Measurements from ENCODE around the gene ACBD4.

The ACBD4 gene

GRCh38 chr17:45104497-45104896 lies 31.0 kb upstream of the ACBD4 start:
- no peak for DNase-seq (ENCODE audit: low spot score)

GRCh38 chr17:45104907-45105624 lies 30.4 kb upstream of the ACBD4 start:
- DNase-seq (ENCODE audit: low spot score) = no peak

DNA sequence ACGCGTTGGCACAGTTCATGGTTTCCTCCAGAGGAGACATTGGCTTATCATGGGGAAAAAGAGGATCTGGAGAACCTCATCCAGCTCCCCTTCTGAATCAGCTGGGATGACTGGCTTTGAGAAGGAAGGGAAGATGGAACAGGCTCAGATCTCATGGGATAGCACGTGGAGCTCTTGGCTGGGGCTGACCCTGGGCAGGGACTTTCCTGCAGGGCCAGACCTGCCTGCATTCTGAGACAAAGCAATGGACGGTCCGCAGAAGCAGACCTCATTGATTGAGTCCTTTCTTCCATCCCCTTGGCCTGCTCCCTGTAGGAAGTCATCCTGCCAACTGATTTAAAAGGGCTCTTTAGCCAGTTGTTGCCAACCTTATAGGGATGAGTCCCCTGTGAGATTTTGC lies 29.4 kb upstream of the ACBD4 start:
- no peak for DNase-seq (ENCODE audit: low spot score)

GRCh38 chr17:45106582-45106981 lies 28.9 kb upstream of the ACBD4 start:
- no peak for DNase-seq (ENCODE audit: low spot score)

GRCh38 chr17:45107293-45108010 lies 28.0 kb upstream of the ACBD4 start:
- no peak for DNase-seq (ENCODE audit: low spot score)

DNA sequence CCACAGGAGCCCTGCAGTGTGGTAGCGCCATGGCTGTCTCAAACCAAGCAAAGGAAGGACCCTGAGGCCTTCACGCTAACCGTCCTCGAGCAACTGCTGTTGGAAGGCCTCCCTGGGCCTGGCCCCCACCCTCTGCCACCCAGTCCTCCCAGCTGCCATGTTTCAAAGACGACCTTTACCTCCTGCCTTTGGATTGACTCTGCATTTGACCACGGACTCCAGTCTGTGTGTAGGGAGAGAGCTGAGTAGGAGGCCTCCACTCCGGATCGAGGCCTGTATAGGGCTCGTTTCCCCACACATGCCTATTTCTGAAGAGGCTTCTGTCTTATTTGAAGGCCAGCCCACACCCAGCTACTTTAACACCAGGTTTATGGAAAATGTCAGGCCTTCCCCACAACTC lies 27.4 kb upstream of the ACBD4 start:
- DNase-seq (ENCODE audit: low spot score) = no peak

GRCh38 chr17:45108595-45109521 lies 26.6 kb upstream of the ACBD4 start:
- DNase-seq (ENCODE audit: low spot score) = no peak

DNA sequence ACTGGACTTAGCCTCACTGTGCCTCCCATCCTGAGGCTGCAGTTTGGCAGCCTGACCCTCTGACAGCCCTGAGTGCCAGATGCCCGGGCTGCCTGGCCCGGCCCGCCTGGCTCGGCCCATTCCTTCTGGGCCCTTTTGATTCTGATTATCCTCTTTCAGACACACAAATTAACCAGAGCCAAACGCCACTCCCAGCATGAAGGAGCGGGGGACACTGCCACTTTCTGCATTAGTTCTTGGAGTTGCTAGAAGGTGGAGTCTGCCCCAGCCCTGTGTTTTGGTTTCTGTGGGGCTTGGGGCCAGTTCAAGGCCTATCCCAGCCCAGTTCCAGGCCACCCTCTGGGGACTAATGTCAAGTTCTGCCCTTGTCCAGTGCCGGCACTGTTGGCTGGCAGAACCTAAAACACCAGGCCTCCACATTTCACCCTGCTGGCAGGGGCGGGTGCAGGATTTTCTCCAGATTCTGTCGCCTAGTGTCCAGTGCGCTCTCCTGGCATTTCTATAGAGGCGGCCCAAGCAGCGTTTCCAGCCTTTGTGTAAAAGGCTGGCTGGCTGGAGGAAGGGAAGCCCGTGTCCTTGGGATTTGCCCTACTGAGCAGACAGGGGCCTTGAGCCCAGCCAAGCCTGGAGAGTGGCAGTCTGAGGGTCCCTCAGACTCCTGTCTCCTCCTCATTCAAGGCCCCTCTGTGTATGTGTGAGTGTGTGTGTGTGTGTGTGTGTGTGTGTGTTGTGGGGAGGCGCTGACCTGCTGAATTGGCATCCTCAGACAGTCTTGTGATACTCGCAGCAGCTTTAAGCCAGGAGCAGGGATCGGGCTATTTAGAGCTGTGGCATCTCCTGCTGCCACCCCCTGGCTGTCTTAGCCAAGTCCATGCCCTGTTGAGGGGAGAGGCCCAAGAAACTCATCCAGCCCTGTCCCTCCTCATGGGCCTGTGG lies 24.5 kb upstream of the ACBD4 start:
- DNase-seq (ENCODE audit: low spot score) = no peak

GRCh38 chr17:45111850-45112249 lies 23.6 kb upstream of the ACBD4 start:
- DNase-seq (ENCODE audit: low spot score) = no peak

- no peak for DNase-seq (ENCODE audit: low spot score)
Measured at GRCh38 chr17:45112559-45113423, 22.7 kb upstream of the ACBD4 start.

GRCh38 chr17:45113424-45113754 lies 22.1 kb upstream of the ACBD4 start:
- no peak for DNase-seq (ENCODE audit: low spot score)

DNA sequence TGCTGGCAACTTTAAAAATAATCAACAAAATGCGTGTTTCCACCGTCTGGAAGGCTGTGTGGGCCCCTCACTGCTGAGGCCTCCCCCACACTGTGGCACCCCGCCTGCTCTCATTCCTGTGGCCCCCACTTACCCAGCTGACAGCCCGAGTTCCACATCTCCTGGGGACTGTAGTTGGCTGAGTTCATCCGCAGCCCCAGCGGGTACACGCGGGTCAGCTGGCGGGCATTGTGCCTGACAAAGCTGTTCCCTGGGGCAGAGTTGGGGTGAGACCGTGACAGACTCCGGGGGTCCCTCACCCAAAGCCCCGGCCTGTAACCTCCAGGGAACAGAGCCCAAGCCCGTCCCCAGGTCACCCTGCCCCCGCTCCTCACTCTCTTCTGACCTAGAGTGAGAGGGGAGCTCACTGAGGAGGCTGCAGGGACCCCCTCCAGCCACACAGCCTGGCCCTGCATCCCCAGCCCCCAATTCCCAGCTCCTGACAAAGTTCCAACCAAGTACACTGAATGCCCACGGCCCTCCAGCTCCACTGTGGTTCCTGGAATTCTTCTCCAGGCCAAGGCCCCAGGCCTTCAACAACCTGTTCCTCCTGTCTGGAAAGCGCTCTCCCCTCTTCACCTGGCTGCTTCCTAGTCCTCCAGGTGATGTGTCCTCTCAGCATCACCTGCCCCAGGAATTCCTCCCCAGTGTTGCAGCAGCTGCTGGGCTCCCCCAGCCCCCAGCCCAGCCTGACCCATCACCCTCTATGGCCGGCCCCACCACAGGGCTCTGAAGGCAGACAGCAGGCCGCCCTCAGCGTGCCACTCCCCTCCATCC lies 21.2 kb upstream of the ACBD4 start:
- no peak for DNase-seq (ENCODE audit: low spot score)

- no peak for DNase-seq (ENCODE audit: low spot score)
Measured at GRCh38 chr17:45115015-45115625, 20.4 kb upstream of the ACBD4 start.

GRCh38 chr17:45115871-45116270 lies 19.6 kb upstream of the ACBD4 start:
- DNase-seq (ENCODE audit: low spot score) = no peak

- DNase-seq (ENCODE audit: low spot score) = no peak
Measured at GRCh38 chr17:45116434-45117016, 19.0 kb upstream of the ACBD4 start.

DNA sequence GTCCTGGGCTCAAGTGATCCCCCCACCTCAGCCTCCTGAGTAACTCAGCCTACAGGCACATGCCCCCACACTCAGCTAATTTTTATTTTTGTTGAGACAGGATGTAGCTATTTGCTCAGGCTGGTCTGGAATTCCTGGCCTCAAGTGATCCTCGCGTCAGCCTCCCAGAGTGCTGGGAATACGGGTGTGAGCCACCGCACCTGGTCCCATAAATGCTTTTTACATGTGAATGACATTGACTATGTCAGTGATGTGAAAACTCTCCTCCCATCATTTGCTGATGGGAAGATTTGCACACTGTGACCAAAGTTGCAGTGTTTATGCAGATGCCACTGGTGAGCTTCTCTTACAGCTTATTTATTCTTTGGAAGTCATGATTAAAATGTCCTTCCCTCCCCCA lies 18.2 kb upstream of the ACBD4 start:
- DNase-seq (ENCODE audit: low spot score) = no peak

DNA sequence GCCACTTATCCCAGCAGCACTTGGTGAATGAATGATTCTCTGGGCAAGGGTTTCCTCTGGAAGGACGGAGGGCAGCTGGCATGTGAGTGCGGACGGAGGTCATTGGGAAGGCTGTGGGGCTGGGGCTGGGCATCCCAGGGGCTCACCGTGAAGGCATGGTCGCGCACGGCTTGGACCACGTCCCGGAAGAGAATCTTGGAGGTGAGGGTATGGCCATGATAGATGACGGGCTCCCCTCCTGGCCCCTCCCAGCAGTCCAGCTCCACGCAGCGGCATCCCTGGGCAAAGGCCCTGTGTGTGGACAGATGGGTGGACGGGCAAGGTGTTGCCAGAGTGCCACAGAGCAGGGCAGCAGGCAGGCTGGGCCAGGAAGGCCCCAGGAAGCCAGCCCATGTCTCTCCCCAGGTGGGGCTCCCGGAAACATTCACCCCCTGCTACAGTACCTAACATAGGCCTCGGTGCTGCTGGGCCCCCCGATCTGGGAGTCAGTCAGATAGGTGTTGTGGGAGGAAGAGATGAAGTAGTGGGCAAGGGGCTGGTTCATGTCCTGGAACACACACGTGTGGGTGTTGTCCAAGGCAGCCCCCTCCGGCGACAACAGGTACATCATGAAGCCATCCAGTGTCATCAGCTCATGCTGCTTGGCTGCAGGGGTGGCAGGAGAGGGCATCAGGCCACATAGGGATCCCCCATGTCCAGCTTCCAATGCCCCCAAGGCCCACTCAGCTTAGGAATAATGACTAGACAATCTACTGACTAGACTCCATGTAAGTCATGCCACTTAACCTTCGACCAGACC lies 17.4 kb upstream of the ACBD4 start:
- DNase-seq (ENCODE audit: low spot score) = no peak

DNA sequence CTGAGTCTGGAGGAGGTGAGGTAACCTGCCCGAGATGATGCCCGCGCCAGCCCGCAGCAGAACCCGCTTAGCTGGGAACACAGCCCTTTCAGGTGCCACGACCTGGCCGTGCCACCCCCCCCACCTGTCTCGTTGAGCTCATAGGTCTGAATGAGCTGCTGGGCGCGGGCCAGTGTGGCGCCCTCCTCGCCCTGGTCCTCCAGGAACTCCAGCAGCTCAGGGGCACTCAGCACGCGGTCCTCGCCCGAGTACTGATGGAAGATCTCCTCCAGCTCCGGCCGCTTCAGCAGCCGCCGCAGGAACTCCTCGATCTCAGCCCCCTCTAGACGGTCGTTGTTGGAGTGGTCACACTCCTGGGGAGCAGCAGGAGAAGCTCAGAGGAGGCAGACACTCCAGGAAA lies 16.8 kb upstream of the ACBD4 start:
- no peak for DNase-seq (ENCODE audit: low spot score)
